Measurements from ENCODE around the gene EIF4EBP2. TPM values are rescaled to one million over a fixed set of nuclear protein-coding genes. Genes with fewer than 3 reads are reported as not detected.

Gene EIF4EBP2
- total and polyA plus RNA-seq, 2 of the 13 experiments (the other 11 are each of a cell fraction or from before 2014, with no cell fraction given), result 16.9 to 22.0 TPM

GRCh38 chr10:70442332-70442988, 38.5 kb downstream of the EIF4EBP2 start:
- Histone ChIP-seq H3K79me2 (ENCODE audit: insufficient read depth, low read length) (no peaks in the 10 kb centered on the region), H3K27ac (ENCODE audit: extremely low read length, insufficient read depth, low read length) (no peak overlapping the region), H3K27me3 (ENCODE audit: control insufficient read depth in 1 of 2, insufficient read depth in 2 of 2, low read length in 2 of 2) (no peaks in the 10 kb centered on the region), H3K36me3 (replicated peaks in 1 of 2; ENCODE audit: control insufficient read depth in 1 of 2, insufficient read depth in 2 of 2, low read length in 2 of 2) (no peaks in the 10 kb centered on the region), H4K20me1 (ENCODE audit: insufficient read depth, low read length) (no peaks in the 10 kb centered on the region), H3K9me3 (ENCODE audit: low read length) (no peaks in the 10 kb centered on the region), H3K4me1 (ENCODE audit: insufficient read depth, low read length) (peaks cover 56% of the 10 kb centered on the region), H2AFZ (ENCODE audit: low read length) (no peak overlapping the region), H3K9ac (ENCODE audit: insufficient read depth, low read depth, low read length) (no peak overlapping the region), H3K4me2 (ENCODE audit: low read depth, low read length) (peak overlapping the region; percentile 21), H3K4me3 (replicated peaks in 1 of 3; ENCODE audit: insufficient read depth in 1 of 3, low read depth in 2 of 3, low read length in 3 of 3) (no peak overlapping the region)
- intact Hi-C loops (cut with micrococcal nuclease; ENCODE audit: unreplicated experiment) (no loop called here), in situ Hi-C loops (cut with HindIII; ENCODE audit: extremely low pct_ligation_motif_present, low pct_unique_long_range_greater_than_20kb) (no loop called here)
- BruUV-seq (replicated peaks), result no TSS peak
- ATAC-seq (peak; percentile 76), DNase-seq (ENCODE audit: low spot score) (peak; percentile 76), FAIRE-seq (peak; percentile 93)
- ChIA-PET POLR2A (interaction anchor here (0.7 to 1.7 kb wide), 4 partner anchors 8 to 209 kb away, joined by 3 to 8 read pairs (median 6); no protein-coding TSS in a partner anchor), CTCF (ENCODE audit: low intra/inter-chr PET ratio, low total read pairs) (no interaction called here)
- WGBS (ENCODE audit: low lambda C conversion rate), result 11% methylated on average over 6 of the region's 6 CpGs
- TF ChIP-seq MTA1 (CRISPR knock-in tag; IDR thresholded peaks at IDR 0.05; ENCODE audit: borderline replicate concordance), result peak; percentile 63; the same call in 1 of the 2 replicates
- TF ChIP-seq ZNF776 (CRISPR knock-in tag; IDR thresholded peaks at IDR 0.05), result no peak
- TF ChIP-seq ZIK1 (CRISPR knock-in tag; IDR thresholded peaks at IDR 0.05; ENCODE audit: borderline replicate concordance, low read depth), result no peak
- no peak for TF ChIP-seq DMAP1 (CRISPR knock-in tag; IDR thresholded peaks at IDR 0.05)
- 0 out of 2 replicates have a peak, but pooled peaks have one; percentile 28 for TF ChIP-seq FOXK1 (CRISPR knock-in tag; IDR thresholded peaks at IDR 0.05; ENCODE audit: borderline replicate concordance, low read depth)
- no peak for TF ChIP-seq ZNF670 (CRISPR knock-in tag; IDR thresholded peaks at IDR 0.05; ENCODE audit: borderline replicate concordance)
- TF ChIP-seq XRCC5 (optimal IDR thresholded peaks at IDR 0.05; ENCODE audit: low read length), result peak; percentile 31
- TF ChIP-seq CCDC6 (CRISPR knock-in tag; IDR thresholded peaks at IDR 0.05), result no peak
- TF ChIP-seq ADNP (CRISPR knock-in tag; IDR thresholded peaks at IDR 0.05), result no peak
- TF ChIP-seq ZNF557 (CRISPR knock-in tag; IDR thresholded peaks at IDR 0.05), result 0 out of 2 replicates have a peak, but pooled peaks have one; percentile 38
- TF ChIP-seq BCL6 (CRISPR knock-in tag; IDR thresholded peaks at IDR 0.05), result peak; percentile 96
- no peak for TF ChIP-seq FLYWCH1 (CRISPR knock-in tag; IDR thresholded peaks at IDR 0.05)
- TF ChIP-seq ZNF264 (CRISPR knock-in tag; IDR thresholded peaks at IDR 0.05), result no peak
- TF ChIP-seq ZNF674 (CRISPR knock-in tag; IDR thresholded peaks at IDR 0.05; ENCODE audit: low read depth), result no peak
- TF ChIP-seq TCF12 (IDR thresholded peaks at IDR 0.05), result no peak
- TF ChIP-seq TCF12 (CRISPR knock-in tag; IDR thresholded peaks at IDR 0.05), result 0 out of 2 replicates have a peak, but pooled peaks have one; percentile 17
- TF ChIP-seq ZXDC (CRISPR knock-in tag; IDR thresholded peaks at IDR 0.05), result 0 out of 2 replicates have a peak, but pooled peaks have one; percentile 64
- TF ChIP-seq POLR2G (IDR thresholded peaks at IDR 0.05; ENCODE audit: low read depth, low read length), result no peak
- TF ChIP-seq PBX3 (CRISPR knock-in tag; IDR thresholded peaks at IDR 0.05; ENCODE audit: borderline replicate concordance), result no peak
- TF ChIP-seq CREBL2 (CRISPR knock-in tag; IDR thresholded peaks at IDR 0.05; ENCODE audit: borderline replicate concordance), result no peak
- no peak for TF ChIP-seq ZNF597 (CRISPR knock-in tag; IDR thresholded peaks at IDR 0.05)
